ENCODE results near the gene MFAP5. TPM values are rescaled to one million over a fixed set of nuclear protein-coding genes. Genes with fewer than 3 reads are reported as not detected.

The MFAP5 gene
- polyA plus RNA-seq, 1 of the 3 experiments (the other 2 are of a cell fraction), result 19.1 TPM

GRCh38 chr12:8637244-8637643 lies 25.4 kb downstream of the MFAP5 start:
- Histone ChIP-seq H3K79me2 (ENCODE audit: insufficient read depth) (no peaks in the 10 kb centered on the region), H3K9me2 (no peaks in the 10 kb centered on the region), H3K4me1 (ENCODE audit: control insufficient read depth in 1 of 2, insufficient read depth in 2 of 2, low read depth in 1 of 2, low read length in 1 of 2) (no peaks in the 10 kb centered on the region), H3K4me2 (no peak overlapping the region), H3K27me3 (ENCODE audit: insufficient read depth) (peaks cover 31% of the 10 kb centered on the region), H3K9ac (no peak overlapping the region), H3K27ac (ENCODE audit: low read depth in 2 of 2, low read length in 1 of 2) (no peak overlapping the region), H2AFZ (ENCODE audit: low read depth) (no peak overlapping the region), H3K4me3 (ENCODE audit: low read depth in 2 of 2, low read length in 1 of 2) (no peak overlapping the region), H3K9me3 (no peaks in the 10 kb centered on the region), H4K20me1 (ENCODE audit: insufficient read depth) (no peaks in the 10 kb centered on the region), H3F3A (replicated peaks; ENCODE audit: insufficient read depth) (no peaks in the 10 kb centered on the region), H3K36me3 (replicated peaks in 1 of 2; ENCODE audit: control insufficient read depth in 1 of 2, insufficient read depth in 2 of 2, low read length in 1 of 2) (no peaks in the 10 kb centered on the region)
- WGBS (ENCODE audit: low lambda C conversion rate), result 38% methylated on average over 7 of the region's 7 CpGs
- CTCF ChIA-PET, result interaction anchor here (0.6 kb wide), 1 partner anchor 10 kb away, joined by 3 read pairs; no protein-coding TSS in a partner anchor
- TF ChIP-seq FOSL2 (IDR thresholded peaks at IDR 0.05; ENCODE audit: borderline replicate concordance, low read depth), result no peak
- no peak for TF ChIP-seq SMC3 (IDR thresholded peaks at IDR 0.05; ENCODE audit: low read depth, low read length)
- TF ChIP-seq MXI1 (IDR thresholded peaks at IDR 0.05; ENCODE audit: low read depth, low read length), result no peak
- TF ChIP-seq USF2 (IDR thresholded peaks at IDR 0.05; ENCODE audit: borderline replicate concordance, low read depth, low read length), result no peak
- no peak for TF ChIP-seq RXRA (IDR thresholded peaks at IDR 0.05; ENCODE audit: borderline replicate concordance, low read depth)
- TF ChIP-seq RAD21 (IDR thresholded peaks at IDR 0.05; ENCODE audit: low read length), result no peak
- no peak for TF ChIP-seq RFX5 (IDR thresholded peaks at IDR 0.05; ENCODE audit: low read length)
- TF ChIP-seq TCF12 (IDR thresholded peaks at IDR 0.05), result no peak
- no peak for TF ChIP-seq POLR2AphosphoS5 (IDR thresholded peaks at IDR 0.05; ENCODE audit: low read depth, low read length)
- TF ChIP-seq USF1 (IDR thresholded peaks at IDR 0.05; ENCODE audit: borderline replicate concordance, low read depth), result no peak
- TF ChIP-seq RCOR1 (IDR thresholded peaks at IDR 0.05; ENCODE audit: low read length), result no peak
- no peak for TF ChIP-seq FOXM1 (IDR thresholded peaks at IDR 0.05; ENCODE audit: low read depth)
- TF ChIP-seq GATA2 (CRISPR knock-in tag; IDR thresholded peaks at IDR 0.05), result no peak
- no peak for TF ChIP-seq EP300 (IDR thresholded peaks at IDR 0.05; ENCODE audit: borderline replicate concordance in 1 of 2, low read depth in 1 of 2, low read length in 1 of 2)
- TF ChIP-seq ELF1 (IDR thresholded peaks at IDR 0.05), result no peak
- no peak for TF ChIP-seq YY1 (IDR thresholded peaks at IDR 0.05; ENCODE audit: low read depth)
- TF ChIP-seq CHD2 (IDR thresholded peaks at IDR 0.05; ENCODE audit: low read length, partially characterized antibody), result no peak
- no peak for TF ChIP-seq FOXJ3 (CRISPR knock-in tag; IDR thresholded peaks at IDR 0.05)
- no peak for TF ChIP-seq ZBTB33 (IDR thresholded peaks at IDR 0.05; ENCODE audit: borderline replicate concordance, low read depth)
- DNase-seq, result no peak
- POLR2A ChIA-PET, result no interaction called here
